Renal pelvis (tissue), 4 donors: Measurements from ENCODE around the gene RYR3. TPM values are rescaled to one million over a fixed set of nuclear protein-coding genes. Genes with fewer than 3 reads are reported as not detected.

ENCODE experiments used
- DNase-seq: peaks from one replicate; pipeline ENCODE4 v3.0.0-alpha.2; 2013
- polyA plus RNA-seq, 3 donors: library from polyadenylated mRNA; unstranded; fragments of 120-200 nt; gene quantifications; one replicate each; pipeline ENCODE4 v1.2.1, GENCODE V29; 2013; ENCODE audit not compliant: insufficient read length in 3 of 3

RYR3 gene
- polyA plus RNA-seq, 3 donors: 8.2 to 19.2 (median 14.2) TPM

DNA sequence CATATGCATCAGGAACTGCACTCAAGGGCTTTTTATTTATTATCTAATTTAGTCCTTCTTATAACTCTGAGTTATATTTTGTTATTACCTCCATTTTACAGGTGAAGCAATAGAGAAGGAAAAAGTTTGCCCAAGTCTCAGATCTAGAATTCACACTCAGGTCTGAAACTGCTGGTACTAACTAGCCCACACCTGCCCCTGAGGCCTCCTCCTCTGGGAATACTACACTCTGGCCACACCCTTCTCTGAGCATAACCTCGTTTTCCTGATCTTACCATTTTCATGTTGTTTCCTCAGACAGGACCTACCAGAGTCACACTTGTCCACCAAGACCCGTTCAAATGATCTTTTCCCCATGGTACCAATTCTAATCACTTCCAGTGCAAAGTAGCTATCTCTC lies 563.4 kb downstream of the RYR3 start:
- no peak for DNase-seq

DNA sequence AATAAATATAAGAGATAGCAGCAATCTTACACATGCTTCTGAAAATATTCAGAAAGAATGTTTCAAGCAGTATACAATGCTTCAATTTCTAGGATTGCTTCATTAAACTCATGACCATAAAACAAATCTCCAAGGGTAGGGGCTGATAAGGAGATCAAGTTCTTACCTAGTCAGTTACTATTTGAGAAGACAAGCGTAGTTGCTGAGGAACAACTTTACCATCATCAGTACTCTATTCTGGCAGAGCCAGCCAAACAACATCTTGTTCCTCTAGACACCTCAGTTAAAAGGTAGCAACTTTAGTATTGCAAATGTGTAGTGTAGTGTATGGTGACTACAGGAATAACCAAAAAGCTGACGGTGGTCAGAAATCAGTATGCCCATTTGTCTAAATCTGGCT lies 572.2 kb downstream of the RYR3 start:
- no peak for DNase-seq

DNA sequence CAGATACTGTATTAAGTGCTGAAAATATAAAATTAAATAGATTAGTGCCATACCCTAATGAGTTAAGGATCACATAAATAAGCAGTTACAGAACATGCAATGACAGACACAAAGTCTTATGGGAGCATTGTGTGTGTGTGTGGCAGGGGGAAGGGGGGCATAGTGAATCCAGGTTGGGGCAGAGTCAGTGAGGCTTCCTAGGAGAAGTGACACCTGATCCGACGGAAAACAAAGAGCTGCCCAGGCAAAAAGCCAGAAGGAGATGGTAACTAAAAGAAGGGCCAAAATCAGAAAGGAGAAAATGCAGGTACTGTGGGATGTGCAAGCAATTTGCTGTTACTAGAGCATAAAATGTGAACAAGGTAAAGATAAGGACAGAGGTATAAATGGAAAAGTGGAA lies 577.4 kb downstream of the RYR3 start:
- peak; percentile 43 for DNase-seq

DNA sequence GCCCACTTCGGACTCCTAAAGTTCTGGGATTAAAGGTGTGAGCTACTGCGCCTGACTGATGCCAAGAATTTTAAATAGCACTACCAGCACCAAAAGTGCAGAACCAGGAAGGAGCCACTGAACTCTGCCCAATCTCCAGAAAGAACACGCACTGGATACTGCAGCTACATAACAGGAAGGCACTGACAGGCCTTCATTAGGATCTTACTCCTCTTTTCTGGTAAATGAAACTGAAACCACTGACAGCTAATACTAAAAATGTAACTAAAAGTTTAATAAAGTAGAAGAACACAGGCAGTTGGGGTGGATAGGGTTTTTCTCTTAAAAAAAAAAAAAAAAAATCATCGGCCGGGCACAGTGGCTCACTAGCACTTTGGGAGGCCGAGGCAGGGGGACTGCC lies 583.4 kb downstream of the RYR3 start:
- DNase-seq: no peak

DNA sequence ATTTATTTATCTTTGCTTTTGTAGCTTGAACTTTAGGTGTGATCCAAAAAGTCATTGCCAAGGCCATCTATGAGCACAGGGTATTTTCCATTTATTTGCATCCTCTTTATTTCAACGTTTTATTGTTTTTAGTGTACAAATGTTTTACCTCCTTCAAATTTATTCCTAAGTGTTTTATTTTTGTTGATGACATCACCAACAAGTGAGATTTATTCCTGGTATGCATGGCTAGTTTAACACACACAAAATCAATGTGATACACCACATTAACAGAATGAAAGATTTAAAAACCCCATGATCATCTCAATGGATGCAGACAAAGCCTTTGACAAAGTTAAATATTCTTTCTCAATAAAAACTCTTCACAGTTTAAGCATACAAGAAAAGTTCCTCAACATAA lies 591.3 kb downstream of the RYR3 start:
- no peak for DNase-seq

DNA sequence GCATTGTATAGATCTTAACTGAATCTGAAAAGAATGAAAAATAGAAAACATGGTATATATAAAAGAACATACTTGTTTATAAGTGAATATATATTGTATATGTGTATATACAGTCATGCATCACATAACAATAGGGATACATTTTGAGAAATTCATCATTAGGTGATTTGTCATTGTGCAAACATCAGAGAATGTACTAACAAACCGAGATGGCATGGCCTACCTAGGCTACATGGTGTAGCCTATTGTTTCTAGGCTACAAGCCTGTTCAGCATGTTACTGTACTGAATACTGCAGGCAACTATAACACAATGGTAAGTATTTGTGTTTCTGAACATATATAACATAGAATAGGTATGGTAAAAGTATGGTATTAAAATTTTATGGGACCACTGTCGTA lies 592.9 kb downstream of the RYR3 start:
- DNase-seq: no peak

DNA sequence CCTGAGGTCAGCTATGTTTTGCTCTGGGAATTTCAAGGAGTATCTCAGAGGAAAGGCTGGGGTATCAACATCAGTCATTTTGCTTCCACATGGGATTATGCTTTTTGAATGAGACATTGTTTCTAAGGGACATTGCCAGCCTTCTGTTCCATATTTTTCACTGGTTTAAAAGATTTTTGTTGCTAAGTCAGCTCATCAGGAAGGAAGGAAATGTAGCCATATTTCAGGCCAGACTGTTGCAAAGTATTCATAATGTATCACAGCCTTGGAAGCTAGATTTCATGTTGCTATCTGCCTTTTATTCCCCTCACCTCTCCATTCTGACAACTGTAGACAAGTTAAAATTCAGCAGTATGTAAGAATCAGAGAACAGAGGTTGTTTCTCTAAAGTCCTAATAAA lies 596.6 kb downstream of the RYR3 start:
- no peak for DNase-seq

DNA sequence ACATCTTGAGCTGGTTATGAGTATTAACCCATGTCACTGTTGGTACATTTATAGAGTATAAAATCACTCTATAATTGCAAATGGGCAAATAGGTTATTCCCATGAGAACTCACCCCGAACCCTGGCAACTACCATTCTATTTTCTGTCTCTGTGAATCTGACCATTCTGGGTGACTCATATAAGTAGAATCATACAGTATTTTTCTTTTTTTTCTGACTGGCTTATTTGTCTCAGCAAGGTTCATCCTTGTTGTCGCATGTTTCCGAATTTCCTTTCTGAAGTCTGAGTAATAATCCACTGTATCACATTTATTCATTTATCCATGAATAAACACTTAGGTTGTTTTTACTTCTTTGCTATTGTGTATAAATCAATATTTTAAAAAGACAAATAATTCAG lies 597.6 kb downstream of the RYR3 start:
- no peak for DNase-seq

DNA sequence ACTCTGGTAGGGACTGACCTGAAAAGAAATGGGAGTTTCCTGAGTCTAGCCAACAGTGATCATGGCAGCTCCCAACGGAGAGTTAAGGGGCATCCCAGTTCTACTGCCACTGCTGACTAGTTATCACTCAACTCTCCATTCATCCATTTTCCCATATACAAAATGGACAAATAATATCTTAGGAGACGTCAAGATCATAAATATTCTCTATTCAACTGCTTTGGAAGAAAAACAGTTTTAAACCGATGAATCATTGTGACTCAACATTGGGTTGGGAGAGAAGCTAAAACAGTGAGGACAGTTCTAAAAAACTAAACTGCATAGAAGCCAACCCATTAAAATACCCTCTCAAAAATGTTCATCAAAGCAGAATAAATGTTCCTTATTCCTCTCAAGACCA lies 600.0 kb downstream of the RYR3 start:
- no peak for DNase-seq

DNA sequence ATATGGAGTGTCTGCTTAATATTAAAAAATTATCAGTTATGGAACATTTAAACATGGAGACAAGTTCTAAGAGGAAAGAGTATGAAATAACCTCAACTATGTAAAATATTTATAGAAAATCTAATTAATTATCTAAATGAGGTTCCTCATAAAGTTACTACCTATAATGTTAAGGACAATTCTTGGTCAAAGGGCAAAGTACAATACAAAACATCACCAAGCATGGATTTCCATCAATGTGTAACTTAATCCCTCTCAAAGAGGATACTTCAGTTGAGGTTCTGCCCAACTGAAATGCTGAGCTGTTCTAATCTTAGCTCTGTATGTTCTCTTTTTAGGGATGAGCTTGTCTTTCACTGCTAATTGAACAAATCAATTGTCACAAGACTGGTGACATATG lies 601.6 kb downstream of the RYR3 start:
- no peak for DNase-seq

DNA sequence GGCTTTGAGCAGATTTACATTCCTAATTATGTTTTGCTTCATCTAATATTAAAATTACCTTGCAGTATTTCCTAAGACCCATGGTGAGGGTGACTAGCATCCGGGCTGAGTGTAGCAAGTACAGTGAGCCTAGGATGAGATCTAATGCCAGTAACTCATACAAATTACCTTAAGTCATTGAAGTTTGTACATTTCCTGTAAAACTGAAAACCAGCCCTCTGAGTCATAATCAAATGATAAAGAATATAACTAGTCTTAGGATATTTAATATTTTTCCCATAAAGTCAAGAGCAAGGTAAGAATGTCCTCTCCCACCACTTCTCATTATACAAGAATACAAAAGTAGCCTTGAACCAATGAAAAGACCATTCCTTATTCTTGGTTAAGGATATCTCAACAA lies 602.7 kb downstream of the RYR3 start:
- DNase-seq: no peak

Other genes starting within 250 kb of the RYR3 start
- gene FMN1, start 116.3 kb upstream of the RYR3 start, polyA plus RNA-seq: 10 to 100 TPM; 15.1 to 24.2 (median 19.5) TPM